ENCODE results near the gene CDH4. TPM values are rescaled to one million over a fixed set of nuclear protein-coding genes. Genes with fewer than 3 reads are reported as not detected.
A peak's percentile ranks its signal among the peaks of the same experiment; 100 is the strongest.
"Not testable (repeated sequence)": the region's sequence is repeated elsewhere in the genome, so short reads cannot be mapped to it uniquely, and the experiment has no call there.

The CDH4 gene
- total and polyA plus RNA-seq, 2 of the 13 experiments (the other 11 are each of a cell fraction or from before 2014, with no cell fraction given), result not detected

GRCh38 chr20:61980647-61981583 lies 728.9 kb downstream of the CDH4 start (continued):
- TF ChIP-seq HOXD1 (CRISPR knock-in tag; IDR thresholded peaks at IDR 0.05) (no peak), ZNF784 (CRISPR knock-in tag; IDR thresholded peaks at IDR 0.05; ENCODE audit: borderline replicate concordance) (no peak), POLR2AphosphoS5 (IDR thresholded peaks at IDR 0.05; ENCODE audit: low read depth, low read length) (no peak)

GRCh38 chr20:61981691-61982090 lies 729.6 kb downstream of the CDH4 start:
- DNase-seq (ENCODE audit: low spot score); H3K27ac ChIP-seq (ENCODE audit: extremely low read length, insufficient read depth, low read length); H3K9ac ChIP-seq (ENCODE audit: insufficient read depth, low read depth, low read length); BruUV-seq (replicated peaks); H3K4me2 ChIP-seq (ENCODE audit: low read depth, low read length); H2AFZ ChIP-seq (ENCODE audit: low read length); H3K4me1 ChIP-seq (ENCODE audit: insufficient read depth, low read length); H3K79me2 ChIP-seq (ENCODE audit: insufficient read depth, low read length); H3K9me3 ChIP-seq (ENCODE audit: low read length); intact Hi-C loops (cut with micrococcal nuclease; ENCODE audit: unreplicated experiment); POLR2A ChIA-PET; H3K4me3 ChIP-seq (replicated peaks in 1 of 3; ENCODE audit: insufficient read depth in 1 of 3, low read depth in 2 of 3, low read length in 3 of 3); ATAC-seq; H3K27me3 ChIP-seq (ENCODE audit: control insufficient read depth in 1 of 2, insufficient read depth in 2 of 2, low read length in 2 of 2); in situ Hi-C loops (cut with HindIII; ENCODE audit: extremely low pct_ligation_motif_present, low pct_unique_long_range_greater_than_20kb): not testable (repeated sequence)
- peaks cover 13 to 43% of the 10 kb centered on the region in 2 experiments for H3K36me3 ChIP-seq (replicated peaks in 1 of 2; ENCODE audit: control insufficient read depth in 1 of 2, insufficient read depth in 2 of 2, low read length in 2 of 2)
- WGBS (ENCODE audit: low lambda C conversion rate), result 87% methylated on average over 11 of the region's 11 CpGs
- CTCF ChIA-PET (ENCODE audit: low intra/inter-chr PET ratio, low total read pairs), result interaction anchor here (0.8 to 1.3 kb wide), 2 partner anchors 155 to 175 kb away, joined by 3 to 6 read pairs; no protein-coding TSS in a partner anchor
- FAIRE-seq, result peak; percentile 36
- peaks cover 16% of the 10 kb centered on the region; the same call in 1 of the 2 replicates for H4K20me1 ChIP-seq (ENCODE audit: insufficient read depth, low read length)

All from HepG2 (cell line).